HG03469 (cell line): Measurements from ENCODE around the gene SLC25A26.

Experiments
- ATAC-seq: cut with Tn5 transposase; IDR thresholded peaks from one replicate; pipeline ENCODE4 v1.9.1; 2021; ENCODE audit warnings: mild to moderate bottlenecking, moderate library complexity, moderate number of reproducible peaks; ENCODE audit not compliant: unreplicated experiment

SLC25A26 gene

GRCh38 chr3:66220602-66221377 lies at the start of gene SLC25A26:
SLC25A26 (plus strand) TSS chr3:66221001; CDS start chr3:66221095, 94 bp downstream.
- ATAC-seq: peak; percentile 97

- no peak for ATAC-seq
These were observed 48.4 kb upstream of the SLC25A26 start for GRCh38 chr3:66172394-66172793.

- no peak for ATAC-seq
These were observed 43.8 kb upstream of the SLC25A26 start for GRCh38 chr3:66177026-66177425.

GRCh38 chr3:66178206-66178605 lies 42.6 kb upstream of the SLC25A26 start:
- no peak for ATAC-seq

- no peak for ATAC-seq
These were observed 41.0 kb upstream of the SLC25A26 start for GRCh38 chr3:66179793-66180192.

GRCh38 chr3:66181764-66182163 lies 39.0 kb upstream of the SLC25A26 start:
- ATAC-seq: no peak

- ATAC-seq: no peak
These were observed 38.6 kb upstream of the SLC25A26 start for GRCh38 chr3:66182246-66182645.

- ATAC-seq: no peak
These were observed 34.3 kb upstream of the SLC25A26 start for GRCh38 chr3:66186545-66186944.

GRCh38 chr3:66195347-66195783 lies 25.4 kb upstream of the SLC25A26 start:
- ATAC-seq: no peak

- no peak for ATAC-seq
These were observed 24.2 kb upstream of the SLC25A26 start for GRCh38 chr3:66196633-66197032.

- ATAC-seq: no peak
These were observed 22.2 kb upstream of the SLC25A26 start for GRCh38 chr3:66198437-66199088.

GRCh38 chr3:66199089-66199473 lies 21.7 kb upstream of the SLC25A26 start:
- no peak for ATAC-seq

- ATAC-seq: no peak
These were observed 20.7 kb upstream of the SLC25A26 start for GRCh38 chr3:66200147-66200546.

- no peak for ATAC-seq
These were observed 20.0 kb upstream of the SLC25A26 start for GRCh38 chr3:66200786-66201185.

GRCh38 chr3:66203275-66203674 lies 17.5 kb upstream of the SLC25A26 start:
- ATAC-seq: no peak

- no peak for ATAC-seq
These were observed 14.0 kb upstream of the SLC25A26 start for GRCh38 chr3:66206806-66207205.

GRCh38 chr3:66208189-66208588 lies 12.6 kb upstream of the SLC25A26 start:
- no peak for ATAC-seq

GRCh38 chr3:66210687-66211295 lies 10.0 kb upstream of the SLC25A26 start:
- ATAC-seq: no peak

- peak; percentile 89 for ATAC-seq
These were observed 9.0 kb upstream of the SLC25A26 start for GRCh38 chr3:66211779-66212178.

- no peak for ATAC-seq
These were observed 5.7 kb upstream of the SLC25A26 start for GRCh38 chr3:66215106-66215505.

- no peak for ATAC-seq
These were observed 735 bp upstream of the SLC25A26 start for GRCh38 chr3:66220066-66220465.

GRCh38 chr3:66224220-66224619 lies 3.4 kb downstream of the SLC25A26 start:
- no peak for ATAC-seq
